ENCODE results near the gene ZNF568. TPM values are rescaled to one million over a fixed set of nuclear protein-coding genes. Genes with fewer than 3 reads are reported as not detected.

ZNF568 gene
- total RNA-seq, 1 donor from 2014 or later: 23.0 TPM

DNA sequence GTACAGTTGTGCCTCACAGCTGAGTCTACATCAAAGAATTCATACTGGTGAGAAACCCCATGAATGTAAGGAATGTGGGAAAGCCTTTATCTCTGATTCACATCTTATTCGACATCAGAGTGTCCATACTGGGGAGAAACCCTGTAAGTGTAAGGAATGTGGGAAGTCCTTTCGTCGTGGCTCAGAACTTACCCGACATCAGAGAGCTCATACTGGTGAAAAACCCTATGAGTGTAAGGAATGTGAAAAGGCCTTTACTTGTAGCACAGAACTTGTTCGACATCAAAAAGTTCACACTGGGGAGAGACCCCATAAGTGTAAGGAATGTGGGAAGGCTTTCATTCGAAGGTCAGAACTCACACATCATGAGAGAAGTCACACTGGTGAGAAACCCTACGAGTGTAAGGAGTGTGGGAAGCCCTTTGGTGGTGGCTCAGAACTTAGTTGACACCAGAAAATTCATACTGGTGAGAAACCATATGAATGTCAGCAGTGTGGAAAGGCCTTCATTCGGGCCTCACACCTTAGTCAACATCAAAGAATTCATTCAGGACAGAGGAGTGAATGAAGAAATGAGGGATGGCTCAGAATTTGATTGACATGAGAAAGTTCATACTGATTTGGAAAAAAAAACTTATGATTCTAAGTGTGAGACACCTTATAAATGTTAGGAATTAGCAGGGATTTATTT is 81.2 kb downstream of the ZNF568 start:
- H3K9ac ChIP-seq (ENCODE audit: low read depth in 1 of 3, low read length in 3 of 3): no peak overlapping the region
- no peaks in the 10 kb centered on the region for H3K4me1 ChIP-seq (ENCODE audit: control insufficient read depth in 3 of 3, insufficient read depth in 3 of 3, low read length in 3 of 3)
- H3K9me3 ChIP-seq (ENCODE audit: control insufficient read depth in 3 of 3, low read length in 3 of 3): peaks cover 3 to 21% (median 4%) of the 10 kb centered on the region in 3 donors
- peak overlapping the region in 1 of 3 donors; percentile 11 for H3K4me3 ChIP-seq (ENCODE audit: low read length in 3 of 3)
- no peak overlapping the region for H3K27ac ChIP-seq (ENCODE audit: low read depth, low read length)
- peaks cover 21 to 39% (median 32%) of the 10 kb centered on the region in 3 donors for H3K36me3 ChIP-seq (ENCODE audit: control insufficient read depth in 3 of 3, insufficient read depth in 3 of 3, low read length in 3 of 3)
- no peaks in the 10 kb centered on the region for H3K27me3 ChIP-seq (ENCODE audit: control insufficient read depth in 3 of 3, insufficient read depth in 3 of 3, low read length in 3 of 3)

DNA sequence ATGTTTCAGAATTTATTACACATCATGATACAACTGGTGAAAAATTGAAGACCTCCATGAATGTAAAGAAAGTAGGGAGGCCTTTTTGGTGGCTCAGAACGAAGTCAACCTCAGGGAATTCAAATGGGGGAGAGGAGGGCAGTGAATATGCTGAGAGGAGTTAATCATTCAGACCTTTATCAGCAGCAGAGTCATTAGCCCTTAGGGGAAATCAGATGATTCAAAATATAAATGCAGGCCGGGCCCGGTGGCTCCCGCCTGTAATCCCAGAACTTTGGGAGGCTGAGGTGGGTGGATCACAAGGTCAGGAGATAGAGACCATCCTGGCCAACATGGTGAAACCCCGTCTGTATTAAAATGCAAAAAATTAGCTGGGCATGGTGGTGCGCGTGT is 81.7 kb downstream of the ZNF568 start:
- H3K36me3 ChIP-seq (ENCODE audit: control insufficient read depth in 3 of 3, insufficient read depth in 3 of 3, low read length in 3 of 3): peaks cover 15 to 34% (median 26%) of the 10 kb centered on the region in 3 donors

DNA sequence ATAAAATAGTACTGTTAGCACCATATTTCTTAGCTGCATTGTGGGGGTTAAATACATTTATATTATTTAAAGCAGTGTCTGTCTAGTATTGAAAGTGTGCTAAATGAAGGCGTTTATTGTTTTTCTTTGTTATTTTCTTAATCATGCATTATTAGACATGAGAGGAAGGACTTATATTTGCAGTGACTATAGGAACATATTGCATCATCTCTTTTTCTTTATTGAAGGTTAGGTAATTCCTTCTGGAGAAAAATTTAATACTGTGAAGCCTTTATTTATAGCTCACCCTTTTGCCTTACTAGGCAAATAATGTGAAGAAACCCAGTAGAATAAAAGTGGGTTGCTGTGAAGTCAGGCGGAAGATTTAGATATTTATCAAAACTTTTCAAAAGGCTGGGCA is 83.2 kb downstream of the ZNF568 start:
- Histone ChIP-seq H3K36me3 (ENCODE audit: control insufficient read depth in 3 of 3, insufficient read depth in 3 of 3, low read length in 3 of 3) (peaks cover 15 to 24% (median 22%) of the 10 kb centered on the region in 3 donors), H3K4me3 (ENCODE audit: low read length in 3 of 3) (no peak overlapping the region), H3K27ac (ENCODE audit: low read depth, low read length) (no peak overlapping the region), H3K4me1 (ENCODE audit: control insufficient read depth in 3 of 3, insufficient read depth in 3 of 3, low read length in 3 of 3) (no peaks in the 10 kb centered on the region), H3K9ac (ENCODE audit: low read depth in 1 of 3, low read length in 3 of 3) (no peak overlapping the region), H3K27me3 (ENCODE audit: control insufficient read depth in 3 of 3, insufficient read depth in 3 of 3, low read length in 3 of 3) (no peaks in the 10 kb centered on the region), H3K9me3 (ENCODE audit: control insufficient read depth in 3 of 3, low read length in 3 of 3) (peaks cover 0 to 8% (median 4%) of the 10 kb centered on the region in 3 donors)

More for the DNA sequence above, 81.7 kb downstream of the ZNF568 start:
- Histone ChIP-seq H3K27ac (ENCODE audit: low read depth, low read length) (no peak overlapping the region), H3K9me3 (ENCODE audit: control insufficient read depth in 3 of 3, low read length in 3 of 3) (peaks cover 0 to 16% (median 4%) of the 10 kb centered on the region in 3 donors), H3K27me3 (ENCODE audit: control insufficient read depth in 3 of 3, insufficient read depth in 3 of 3, low read length in 3 of 3) (no peaks in the 10 kb centered on the region), H3K4me1 (ENCODE audit: control insufficient read depth in 3 of 3, insufficient read depth in 3 of 3, low read length in 3 of 3) (no peaks in the 10 kb centered on the region), H3K4me3 (ENCODE audit: low read length in 3 of 3) (no peak overlapping the region), H3K9ac (ENCODE audit: low read depth in 1 of 3, low read length in 3 of 3) (no peak overlapping the region)

DNA sequence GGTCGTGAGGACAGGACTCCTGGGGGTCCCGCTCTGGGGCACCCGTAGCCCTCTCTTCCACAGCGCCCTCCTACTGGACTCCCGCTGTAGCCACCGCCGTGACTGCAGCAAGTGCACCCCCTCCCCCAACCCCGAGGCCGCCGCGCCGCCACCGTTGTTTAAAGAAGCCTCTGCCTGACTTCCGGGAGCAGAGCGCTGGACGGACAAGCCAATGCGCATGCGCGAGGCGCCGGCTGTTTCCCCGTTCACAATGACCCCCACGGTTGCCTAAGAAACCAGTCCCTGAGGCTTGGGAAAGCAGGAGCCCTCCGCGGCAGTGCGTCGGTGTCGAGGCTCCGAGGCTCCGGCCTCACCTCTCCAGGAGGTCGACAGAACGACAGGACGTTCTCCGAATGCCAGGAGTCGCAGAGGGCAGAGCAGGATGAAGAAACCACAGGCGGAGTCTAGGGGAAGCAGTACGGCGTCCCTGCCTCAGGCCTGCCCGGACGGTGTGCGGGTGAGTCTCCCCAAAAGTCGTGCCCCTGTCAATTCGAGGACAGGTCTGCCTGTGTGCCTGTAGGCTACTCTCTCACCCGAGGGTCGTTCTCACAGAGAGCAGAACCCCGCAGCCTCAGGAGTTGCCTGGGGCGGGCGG is 91.6 kb downstream of the ZNF568 start:
- peaks cover 0 to 20% (median 19%) of the 10 kb centered on the region in 3 donors for H3K9me3 ChIP-seq (ENCODE audit: control insufficient read depth in 3 of 3, low read length in 3 of 3)
- no peaks in the 10 kb centered on the region for H3K4me1 ChIP-seq (ENCODE audit: control insufficient read depth in 3 of 3, insufficient read depth in 3 of 3, low read length in 3 of 3)
- H3K27ac ChIP-seq (ENCODE audit: low read depth, low read length): no peak overlapping the region
- no peaks in the 10 kb centered on the region for H3K27me3 ChIP-seq (ENCODE audit: control insufficient read depth in 3 of 3, insufficient read depth in 3 of 3, low read length in 3 of 3)
- peak overlapping the region; percentile 59 to 72 (median 71) for H3K4me3 ChIP-seq (ENCODE audit: low read length in 3 of 3)
- peaks cover 0 to 4% (median 2%) of the 10 kb centered on the region in 3 donors for H3K36me3 ChIP-seq (ENCODE audit: control insufficient read depth in 3 of 3, insufficient read depth in 3 of 3, low read length in 3 of 3)
- peak overlapping the region in 2 of 3 donors; percentile 40 to 57 for H3K9ac ChIP-seq (ENCODE audit: low read depth in 1 of 3, low read length in 3 of 3)

DNA sequence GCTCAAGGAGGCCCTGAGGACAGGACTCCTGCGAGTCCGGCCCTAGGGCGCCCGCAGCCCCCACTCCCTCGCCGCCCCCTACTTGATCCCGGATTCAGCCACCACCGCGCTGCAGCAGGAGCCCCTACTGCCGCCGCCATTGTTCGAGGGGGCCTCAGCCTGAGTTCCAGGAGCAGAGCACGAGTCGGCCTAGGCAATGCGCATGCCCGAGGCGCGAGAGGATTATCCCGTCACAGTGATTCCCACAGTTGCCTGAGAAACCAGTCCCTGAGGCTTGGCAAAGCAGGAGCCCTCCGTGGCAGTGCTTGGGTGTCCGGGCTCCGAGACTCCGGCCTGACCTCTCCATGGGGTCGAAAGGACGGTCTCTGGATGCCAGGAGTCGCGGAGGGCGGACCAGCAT is 93.7 kb downstream of the ZNF568 start:
- peak overlapping the region in 1 of 3 donors; percentile 14 for H3K4me3 ChIP-seq (ENCODE audit: low read length in 3 of 3)
- H3K4me1 ChIP-seq (ENCODE audit: control insufficient read depth in 3 of 3, insufficient read depth in 3 of 3, low read length in 3 of 3): no peaks in the 10 kb centered on the region
- no peaks in the 10 kb centered on the region for H3K27me3 ChIP-seq (ENCODE audit: control insufficient read depth in 3 of 3, insufficient read depth in 3 of 3, low read length in 3 of 3)
- H3K9ac ChIP-seq (ENCODE audit: low read depth in 1 of 3, low read length in 3 of 3): no peak overlapping the region
- H3K36me3 ChIP-seq (ENCODE audit: control insufficient read depth in 3 of 3, insufficient read depth in 3 of 3, low read length in 3 of 3): peaks cover 0 to 4% (median 2%) of the 10 kb centered on the region in 3 donors
- H3K27ac ChIP-seq (ENCODE audit: low read depth, low read length): no peak overlapping the region
- peaks cover 5 to 31% (median 25%) of the 10 kb centered on the region in 3 donors for H3K9me3 ChIP-seq (ENCODE audit: control insufficient read depth in 3 of 3, low read length in 3 of 3)

DNA sequence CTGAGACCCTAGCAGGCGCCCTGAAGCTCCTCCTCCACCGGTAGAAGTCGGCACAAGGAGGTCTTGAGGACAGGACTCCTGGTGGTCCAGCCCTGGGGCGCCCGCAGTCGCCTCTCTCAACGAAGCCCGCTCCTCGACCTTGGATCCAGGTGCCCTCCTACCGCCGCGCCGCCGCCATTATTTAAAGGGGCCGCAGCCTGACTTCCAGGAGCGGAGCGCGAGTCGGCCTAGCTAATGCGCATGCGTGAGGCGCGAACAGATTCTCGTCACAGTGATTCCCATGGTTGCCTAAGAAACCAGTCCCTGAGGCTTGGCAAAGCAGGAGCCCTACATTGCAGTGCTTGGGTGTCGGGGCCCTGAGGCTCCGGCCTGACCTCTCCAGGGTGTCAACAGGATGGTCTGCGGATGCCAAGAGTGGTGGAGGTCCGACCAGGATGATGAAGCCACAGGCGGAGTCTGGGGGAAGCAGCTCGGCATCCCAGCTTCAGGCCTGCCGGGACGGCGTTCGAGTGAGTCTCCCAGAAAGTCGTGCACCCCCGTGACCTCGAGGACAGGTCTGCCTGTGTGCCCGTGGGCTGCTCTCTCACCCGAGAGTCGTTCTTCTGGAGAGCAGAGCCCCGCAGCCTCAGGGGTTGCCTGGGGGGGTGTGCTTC is 96.1 kb downstream of the ZNF568 start:
- no peak overlapping the region for H3K27ac ChIP-seq (ENCODE audit: low read depth, low read length)
- no peaks in the 10 kb centered on the region for H3K4me1 ChIP-seq (ENCODE audit: control insufficient read depth in 3 of 3, insufficient read depth in 3 of 3, low read length in 3 of 3)
- H3K27me3 ChIP-seq (ENCODE audit: control insufficient read depth in 3 of 3, insufficient read depth in 3 of 3, low read length in 3 of 3): no peaks in the 10 kb centered on the region
- H3K4me3 ChIP-seq (ENCODE audit: low read length in 3 of 3): no peak overlapping the region
- H3K9me3 ChIP-seq (ENCODE audit: control insufficient read depth in 3 of 3, low read length in 3 of 3): peaks cover 22 to 38% (median 27%) of the 10 kb centered on the region in 3 donors
- H3K36me3 ChIP-seq (ENCODE audit: control insufficient read depth in 3 of 3, insufficient read depth in 3 of 3, low read length in 3 of 3): peaks cover 0 to 4% (median 2%) of the 10 kb centered on the region in 3 donors
- H3K9ac ChIP-seq (ENCODE audit: low read depth in 1 of 3, low read length in 3 of 3): no peak overlapping the region

DNA sequence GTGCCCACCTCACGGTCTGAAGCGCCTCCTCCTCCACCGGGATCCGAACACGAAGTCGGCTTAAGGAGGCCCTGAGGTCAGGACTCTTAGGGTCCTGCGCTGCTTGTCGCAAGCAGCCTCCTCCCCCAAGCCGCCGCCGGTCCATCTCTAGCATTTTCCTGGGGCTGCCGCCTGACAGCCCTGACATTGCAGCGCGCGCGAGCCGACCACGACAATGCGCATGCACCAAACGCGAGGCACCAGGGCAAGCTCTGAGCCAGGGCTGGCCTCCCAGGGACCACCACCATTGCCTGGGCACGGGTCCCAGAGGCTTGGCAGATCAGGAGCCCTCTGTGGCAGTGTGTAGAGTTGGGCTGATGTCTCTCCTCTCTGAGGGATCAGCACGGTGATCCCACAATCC is 98.3 kb downstream of the ZNF568 start:
- H3K9ac ChIP-seq (ENCODE audit: low read depth in 1 of 3, low read length in 3 of 3): no peak overlapping the region
- H3K9me3 ChIP-seq (ENCODE audit: control insufficient read depth in 3 of 3, low read length in 3 of 3): peaks cover 20 to 23% (median 22%) of the 10 kb centered on the region in 3 donors
- no peak overlapping the region for H3K27ac ChIP-seq (ENCODE audit: low read depth, low read length)
- H3K4me3 ChIP-seq (ENCODE audit: low read length in 3 of 3): no peak overlapping the region
- H3K27me3 ChIP-seq (ENCODE audit: control insufficient read depth in 3 of 3, insufficient read depth in 3 of 3, low read length in 3 of 3): no peaks in the 10 kb centered on the region
- no peaks in the 10 kb centered on the region for H3K4me1 ChIP-seq (ENCODE audit: control insufficient read depth in 3 of 3, insufficient read depth in 3 of 3, low read length in 3 of 3)
- peaks cover 0 to 4% (median 2%) of the 10 kb centered on the region in 3 donors for H3K36me3 ChIP-seq (ENCODE audit: control insufficient read depth in 3 of 3, insufficient read depth in 3 of 3, low read length in 3 of 3)

DNA sequence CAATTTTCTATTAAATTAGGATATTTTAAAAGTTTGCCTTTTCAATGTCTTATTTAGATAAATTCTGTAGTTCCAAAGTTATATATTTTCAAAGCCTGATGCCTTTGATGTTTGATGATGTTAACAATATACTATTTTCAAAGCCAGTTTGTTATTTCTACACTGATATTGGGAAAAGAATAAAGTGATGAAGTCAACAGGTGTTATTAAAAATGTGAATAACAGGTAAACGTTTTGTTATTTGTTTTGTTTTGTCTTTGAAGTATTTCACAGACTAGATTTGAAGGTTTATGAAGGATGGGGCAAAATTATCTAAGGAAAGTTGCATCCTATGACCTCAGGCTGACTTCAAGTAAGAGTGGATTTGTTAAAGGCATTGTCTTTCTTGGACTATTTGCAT is 129.0 kb downstream of the ZNF568 start:
- peaks cover under 1 to 2% (median under 1%) of the 10 kb centered on the region in 3 donors for H3K9me3 ChIP-seq (ENCODE audit: control insufficient read depth in 3 of 3, low read length in 3 of 3)
- no peaks in the 10 kb centered on the region for H3K36me3 ChIP-seq (ENCODE audit: control insufficient read depth in 3 of 3, insufficient read depth in 3 of 3, low read length in 3 of 3)
- no peak overlapping the region for H3K27ac ChIP-seq (ENCODE audit: low read depth, low read length)
- H3K27me3 ChIP-seq (ENCODE audit: control insufficient read depth in 3 of 3, insufficient read depth in 3 of 3, low read length in 3 of 3): no peaks in the 10 kb centered on the region
- H3K9ac ChIP-seq (ENCODE audit: low read depth in 1 of 3, low read length in 3 of 3): no peak overlapping the region
- no peaks in the 10 kb centered on the region for H3K4me1 ChIP-seq (ENCODE audit: control insufficient read depth in 3 of 3, insufficient read depth in 3 of 3, low read length in 3 of 3)
- H3K4me3 ChIP-seq (ENCODE audit: low read length in 3 of 3): no peak overlapping the region
